GM12891 (cell line): Measurements from ENCODE around the gene SOX21.

Experiments
- POLR2A ChIP-seq: IDR thresholded peaks from 2 replicates; pipeline ENCODE4 v1.6.1; 2011; ENCODE audit warnings: low read depth, low read length, control low read depth
- POLR2AphosphoS5 ChIP-seq: IDR thresholded peaks from 2 replicates; pipeline ENCODE4 v1.6.1; 2011; ENCODE audit warnings: low read depth, low read length, control low read depth
- POU2F2 ChIP-seq: IDR thresholded peaks from 2 replicates; pipeline ENCODE4 v1.6.1; 2011; ENCODE audit warnings: low read depth, mild to moderate bottlenecking, control low read depth, low read length, moderate library complexity

DNA sequence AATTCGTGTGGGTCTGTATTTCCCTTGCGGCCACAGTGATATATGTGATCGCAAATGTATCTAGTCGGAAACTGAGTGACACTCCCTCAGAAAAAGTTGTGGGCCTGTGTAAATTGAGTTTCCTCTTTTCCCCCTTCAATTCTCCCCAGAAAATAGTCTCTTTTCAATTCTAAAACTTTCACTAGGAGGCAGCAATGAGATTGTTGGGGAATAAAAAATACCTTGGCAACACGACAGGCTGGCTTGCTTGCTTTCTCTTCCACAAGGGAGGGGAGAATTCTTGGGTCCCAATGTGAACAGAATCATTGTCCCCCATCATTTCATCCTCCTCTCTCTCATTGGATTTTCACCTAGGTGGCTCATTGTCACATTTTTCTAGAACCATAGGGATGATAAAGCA lies 3.7 kb upstream of the SOX21 start:
- TF ChIP-seq POLR2A, result no peak
- TF ChIP-seq POLR2AphosphoS5, result no peak
- TF ChIP-seq POU2F2, result no peak
